ENCODE data around the gene PLAC9. TPM values are rescaled to one million over a fixed set of nuclear protein-coding genes. Genes with fewer than 3 reads are reported as not detected.

Gene PLAC9
- total and polyA plus RNA-seq, 2 experiments from 2014 or later = 8.8 to 118 TPM

GRCh38 chr10:80152820-80153219, 20.3 kb downstream of the PLAC9 start:
- Histone ChIP-seq H3K27ac (no peak overlapping the region), H3K9me2 (ENCODE audit: insufficient read depth) (no peaks in the 10 kb centered on the region), H3K27me3 (replicated peaks; ENCODE audit: insufficient read depth) (no peaks in the 10 kb centered on the region), H3K36me3 (ENCODE audit: low read depth) (peaks cover 32% of the 10 kb centered on the region), H3K79me2 (ENCODE audit: insufficient read depth) (peaks cover 7% of the 10 kb centered on the region; the same call in 1 of the 2 replicates), H3K9ac (no peak overlapping the region), H2AFZ (no peak overlapping the region), H3F3A (ENCODE audit: insufficient read depth) (peaks cover 46% of the 10 kb centered on the region), H4K20me1 (ENCODE audit: insufficient read depth) (no peaks in the 10 kb centered on the region), H3K4me1 (ENCODE audit: insufficient read depth) (peaks cover 30% of the 10 kb centered on the region), H3K4me3 (no peak overlapping the region), H3K9me3 (ENCODE audit: low read depth) (no peaks in the 10 kb centered on the region), H3K4me2 (ENCODE audit: unreplicated experiment) (no peak overlapping the region)
- TF ChIP-seq EZH2phosphoT487 (IDR thresholded peaks at IDR 0.05; ENCODE audit: insufficient read depth, low read depth) (no peak), EZH2 (IDR thresholded peaks at IDR 0.05; ENCODE audit: insufficient read depth, poor library complexity, severe bottlenecking) (no peak)
- in situ Hi-C loops (cut with MboI) = no loop called here
- WGBS, 2 experiments (ENCODE audit: low coverage in 1 of 2, low lambda C conversion rate in 2 of 2, missing lambda C conversion rate in 2 of 2) = 88 to 89% methylated on average over 6 of the region's 6 CpGs
- DNase-seq = no peak

DNA sequence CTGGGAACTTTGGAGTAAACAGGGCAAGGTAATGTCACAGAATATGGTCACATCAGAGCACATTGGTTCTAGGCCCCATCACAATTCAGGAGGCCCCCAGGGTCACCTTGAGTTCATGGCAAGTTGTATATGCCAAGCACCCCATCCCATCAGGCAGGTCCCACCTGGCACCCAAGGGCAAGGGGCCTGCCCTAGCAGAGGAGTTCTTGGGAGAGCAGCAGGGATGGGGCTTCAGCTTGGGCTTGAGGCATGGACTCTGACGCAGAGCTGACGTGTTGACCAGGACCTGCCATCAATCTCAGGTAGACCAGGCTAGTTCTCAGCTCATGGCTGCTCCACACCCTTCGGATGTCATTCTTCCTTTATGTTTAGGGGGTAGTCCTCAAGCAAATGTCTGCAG, 20.9 kb downstream of the PLAC9 start:
- Histone ChIP-seq H3F3A (ENCODE audit: insufficient read depth) (peaks cover 51% of the 10 kb centered on the region), H3K9me3 (ENCODE audit: low read depth) (no peaks in the 10 kb centered on the region), H4K20me1 (ENCODE audit: insufficient read depth) (no peaks in the 10 kb centered on the region), H3K79me2 (ENCODE audit: insufficient read depth) (peaks cover 7% of the 10 kb centered on the region; the same call in 1 of the 2 replicates), H3K4me2 (ENCODE audit: unreplicated experiment) (no peak overlapping the region), H3K36me3 (ENCODE audit: low read depth) (peaks cover 36% of the 10 kb centered on the region), H3K27ac (peak overlapping the region; percentile 86; the same call in 1 of the 2 replicates), H3K4me3 (no peak overlapping the region), H3K4me1 (ENCODE audit: insufficient read depth) (peaks cover 37% of the 10 kb centered on the region), H3K9ac (no peak overlapping the region), H3K27me3 (replicated peaks; ENCODE audit: insufficient read depth) (no peaks in the 10 kb centered on the region), H3K9me2 (ENCODE audit: insufficient read depth) (no peaks in the 10 kb centered on the region), H2AFZ (no peak overlapping the region)
- 88% methylated on average over 3 of the region's 3 CpGs for WGBS, 2 experiments (ENCODE audit: low coverage in 1 of 2, low lambda C conversion rate in 2 of 2, missing lambda C conversion rate in 2 of 2)
- in situ Hi-C loops (cut with MboI) = no loop called here
- no peak for DNase-seq
- no peak for TF ChIP-seq EZH2phosphoT487 (IDR thresholded peaks at IDR 0.05; ENCODE audit: insufficient read depth, low read depth)

DNA sequence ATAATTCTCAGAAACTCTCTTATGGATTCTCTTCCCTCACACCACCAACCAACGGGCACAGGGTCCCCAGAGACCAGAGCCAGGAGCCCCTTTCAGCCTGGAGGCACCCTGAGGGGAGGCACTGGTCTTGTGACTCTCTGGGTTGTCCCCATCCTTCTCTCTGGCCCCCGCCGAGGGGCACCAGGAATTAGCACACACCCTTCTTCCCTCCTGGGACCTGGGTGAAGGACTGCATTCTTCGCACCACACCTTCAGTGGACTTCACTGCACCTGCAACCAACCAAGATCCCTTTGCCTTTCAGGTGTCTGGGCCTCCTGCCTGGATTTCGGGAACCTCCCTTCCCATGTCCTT, 22.1 kb downstream of the PLAC9 start:
- peaks cover 7% of the 10 kb centered on the region; the same call in 1 of the 2 replicates for H3K79me2 ChIP-seq (ENCODE audit: insufficient read depth)
- H3K4me1 ChIP-seq (ENCODE audit: insufficient read depth) = peaks cover 46% of the 10 kb centered on the region
- peaks cover 60% of the 10 kb centered on the region for H3F3A ChIP-seq (ENCODE audit: insufficient read depth)
- H3K4me3 ChIP-seq = peak overlapping the region; percentile 15
- peak overlapping the region; percentile 72 for H3K9ac ChIP-seq
- peaks cover 36% of the 10 kb centered on the region for H3K36me3 ChIP-seq (ENCODE audit: low read depth)
- no peak for TF ChIP-seq EZH2phosphoT487 (IDR thresholded peaks at IDR 0.05; ENCODE audit: insufficient read depth, low read depth)
- no peak for TF ChIP-seq EZH2 (IDR thresholded peaks at IDR 0.05; ENCODE audit: insufficient read depth, poor library complexity, severe bottlenecking)
- no peaks in the 10 kb centered on the region for H4K20me1 ChIP-seq (ENCODE audit: insufficient read depth)
- H3K27ac ChIP-seq = peak overlapping the region; percentile 86
- no peaks in the 10 kb centered on the region for H3K9me2 ChIP-seq (ENCODE audit: insufficient read depth)
- no peaks in the 10 kb centered on the region for H3K9me3 ChIP-seq (ENCODE audit: low read depth)
- H2AFZ ChIP-seq = no peak overlapping the region
- no peak for DNase-seq
- in situ Hi-C loops (cut with MboI) = no loop called here
- H3K27me3 ChIP-seq (replicated peaks; ENCODE audit: insufficient read depth) = no peaks in the 10 kb centered on the region
- H3K4me2 ChIP-seq (ENCODE audit: unreplicated experiment) = peak overlapping the region; percentile 54
- 70 to 75% methylated on average over 5 of the region's 5 CpGs for WGBS, 2 experiments (ENCODE audit: low coverage in 1 of 2, low lambda C conversion rate in 2 of 2, missing lambda C conversion rate in 2 of 2)

DNA sequence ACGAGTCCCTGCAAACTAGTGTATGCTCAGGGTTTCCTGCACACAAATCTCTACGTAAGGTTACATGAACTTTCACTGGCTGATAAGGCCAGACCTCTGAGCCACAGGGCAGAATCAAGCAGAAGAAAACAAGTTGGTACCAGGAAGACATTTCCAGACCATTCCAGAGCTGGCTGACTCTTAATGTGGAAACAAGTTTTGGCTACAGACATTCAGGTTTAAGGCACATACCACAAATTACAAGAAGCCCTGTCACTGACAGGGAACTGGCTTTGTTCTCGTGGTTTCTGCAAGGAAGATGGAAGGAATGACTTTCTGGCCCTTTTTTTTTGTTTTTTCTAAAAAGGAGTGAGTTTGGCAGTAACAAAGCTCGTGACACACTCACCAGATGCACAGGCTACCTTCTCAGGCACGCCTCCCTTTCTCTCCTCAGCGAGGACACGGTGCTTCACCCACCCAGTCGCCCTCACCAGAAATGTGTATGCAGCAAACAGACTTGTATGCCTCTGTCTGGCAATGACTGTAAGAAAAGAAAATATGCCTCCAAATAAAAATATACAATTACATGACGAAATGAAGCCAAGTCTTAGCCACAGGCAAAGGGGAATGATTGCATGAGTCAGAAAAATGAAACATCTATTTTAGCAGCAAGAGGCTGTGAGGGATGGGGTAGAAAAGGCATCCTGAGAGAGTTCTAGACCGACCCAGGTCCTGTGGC, 22.6 kb downstream of the PLAC9 start:
- peaks cover 7% of the 10 kb centered on the region; the same call in 1 of the 2 replicates for H3K79me2 ChIP-seq (ENCODE audit: insufficient read depth)
- peak overlapping the region; percentile 72 for H3K9ac ChIP-seq
- no peak; the same call in 1 of the 2 replicates for TF ChIP-seq EZH2phosphoT487 (IDR thresholded peaks at IDR 0.05; ENCODE audit: insufficient read depth, low read depth)
- no peak for TF ChIP-seq EZH2 (IDR thresholded peaks at IDR 0.05; ENCODE audit: insufficient read depth, poor library complexity, severe bottlenecking)
- peaks cover 46% of the 10 kb centered on the region for H3K4me1 ChIP-seq (ENCODE audit: insufficient read depth)
- peak; percentile 95 for DNase-seq
- H3K36me3 ChIP-seq (ENCODE audit: low read depth) = peaks cover 34% of the 10 kb centered on the region
- WGBS, 2 experiments (ENCODE audit: low coverage in 1 of 2, low lambda C conversion rate in 2 of 2, missing lambda C conversion rate in 2 of 2) = 1 to 3% methylated on average over 10 of the region's 10 CpGs
- H3K9me2 ChIP-seq (ENCODE audit: insufficient read depth) = no peaks in the 10 kb centered on the region
- peak overlapping the region; percentile 86 for H3K27ac ChIP-seq
- H3F3A ChIP-seq (ENCODE audit: insufficient read depth) = peaks cover 65% of the 10 kb centered on the region
- H4K20me1 ChIP-seq (ENCODE audit: insufficient read depth) = no peaks in the 10 kb centered on the region
- no peak overlapping the region for H2AFZ ChIP-seq
- H3K4me3 ChIP-seq = peak overlapping the region; percentile 15
- H3K4me2 ChIP-seq (ENCODE audit: unreplicated experiment) = peak overlapping the region; percentile 61
- no peaks in the 10 kb centered on the region for H3K9me3 ChIP-seq (ENCODE audit: low read depth)
- in situ Hi-C loops (cut with MboI) = no loop called here
- H3K27me3 ChIP-seq (replicated peaks; ENCODE audit: insufficient read depth) = no peaks in the 10 kb centered on the region
